A549 (cell line): ENCODE data around the gene CNP. TPM values are rescaled to one million over a fixed set of nuclear protein-coding genes. Genes with fewer than 3 reads are reported as not detected.

ENCODE experiments used
- ATAC-seq, 2 experiments: fragments of 200-7000 bp in 1 of 2; fragments of >200 bp in 1 of 2; cut with Nextera tagmentation in 1 of 2; cut with Tn5 transposase in 1 of 2; 3 replicates each; pipeline versions ENCODE4 v1.8.0 to v1.9.1; 2018 to 2020; ENCODE audit warnings: mild to moderate bottlenecking in 1 of 2, moderate library complexity in 1 of 2
- CTCF ChIA-PET: fragments of 300-600 bp; sonication (Branson Sonifier 250); formaldehyde crosslinking; extraction: SDS; loops from one replicate; lab custom pipeline; 2021; ENCODE audit warnings: antibody characterized with exemption, inconsistent platforms; lab: Yijun Ruan, JAX
- POLR2A ChIA-PET: fragments of 350-600 bp; formaldehyde crosslinking; extraction: SDS; loops from one replicate; lab custom pipeline; 2021; ENCODE audit warnings: antibody characterized with exemption, inconsistent platforms; lab: Yijun Ruan, JAX
- DNase-seq, 2 experiments: peaks; one replicate each; pipeline versions ENCODE4 v3.0.0 to v3.0.0-alpha.2; 2011 to 2016; ENCODE audit warnings: low read depth in 1 of 2, low spot score in 1 of 2
- FAIRE-seq: peaks from 2 replicates; lab custom pipeline; 2011; peaks lifted over from hg19 to GRCh38; lab: Jason Lieb, UNC
- H3K27ac ChIP-seq, 2 experiments: fragments of >200 bp; sonication (Bioruptor Twin); formaldehyde crosslinking; 3 replicates each; pipeline ENCODE4 v1.5.1; 2016 to 2017
- H3K4me1 ChIP-seq: fragments of >200 bp; sonication (Bioruptor Twin); formaldehyde crosslinking; 3 replicates; pipeline ENCODE4 v1.6.1; 2016
- H3K4me2 ChIP-seq: fragments of >200 bp; sonication (Bioruptor Twin); formaldehyde crosslinking; 3 replicates; pipeline ENCODE4 v1.6.1; 2016
- H3K4me3 ChIP-seq: fragments of >200 bp; sonication (Bioruptor Twin); formaldehyde crosslinking; 3 replicates; pipeline ENCODE4 v1.5.1; 2016
- H3K9me3 ChIP-seq: fragments of >200 bp; sonication (Bioruptor Twin); formaldehyde crosslinking; 3 replicates; pipeline ENCODE4 v1.6.1; 2016
- ATOH8 ChIP-seq: fragments of 250-450 bp; sonication (Bioruptor Pico); IDR thresholded peaks from 2 replicates; pipeline ENCODE4 v1.5.0; 2020; ENCODE audit warnings: low read depth, mild to moderate bottlenecking, moderate library complexity
- ELK1 ChIP-seq: fragments of 150-350 bp; IDR thresholded peaks from 2 replicates; pipeline ENCODE4 v1.6.1; 2014; ENCODE audit warnings: low read depth, mild to moderate bottlenecking, low read length
- JUN ChIP-seq, 2 experiments: fragments of >200 bp; sonication (Bioruptor Twin); formaldehyde crosslinking; IDR thresholded peaks; 2 replicates in 1 of 2; 3 replicates in 1 of 2; pipeline ENCODE4 v1.6.1; 2016 to 2017
- MYC ChIP-seq: IDR thresholded peaks from 2 replicates; pipeline ENCODE4 v1.6.1; 2012; ENCODE audit warnings: mild to moderate bottlenecking, inconsistent platforms, low read length, improper control_type of control experiment, borderline replicate concordance
- NFE2L2 ChIP-seq: fragments of 150-350 bp; conservative IDR thresholded peaks from 2 replicates; pipeline ENCODE4 v1.6.1; 2014; ENCODE audit warnings: low read length
- RAD21 ChIP-seq, 2 experiments: fragments of >200 bp in 1 of 2; sonication (Bioruptor Twin) in 1 of 2; formaldehyde crosslinking in 1 of 2; IDR thresholded peaks in 1 of 2; conservative IDR thresholded peaks in 1 of 2; 2 replicates in 1 of 2; 3 replicates in 1 of 2; pipeline ENCODE4 v1.6.1; 2012 to 2018; ENCODE audit warnings: inconsistent platforms in 1 of 2
- SMC3 ChIP-seq: fragments of >200 bp; sonication (Bioruptor Twin); formaldehyde crosslinking; IDR thresholded peaks from 3 replicates; pipeline ENCODE4 v1.6.1; 2018; ENCODE audit warnings: inconsistent platforms
- SREBF2 ChIP-seq: fragments of 450-650 bp; IDR thresholded peaks from 2 replicates; pipeline ENCODE4 v1.6.1; 2014; ENCODE audit warnings: mild to moderate bottlenecking, moderate library complexity
- TFCP2L1 ChIP-seq: fragments of 250-450 bp; sonication (Bioruptor Pico); IDR thresholded peaks from 2 replicates; pipeline ENCODE4 v1.5.0; 2021; ENCODE audit warnings: mild to moderate bottlenecking
- USF2 ChIP-seq: fragments of 450-650 bp; IDR thresholded peaks from 2 replicates; pipeline ENCODE4 v1.6.1; 2014; ENCODE audit warnings: antibody characterized with exemption
- ZSCAN20 ChIP-seq: fragments of 250-450 bp; sonication (Bioruptor Pico); IDR thresholded peaks from 2 replicates; pipeline ENCODE4 v1.8.0; 2022; ENCODE audit warnings: mild to moderate bottlenecking, moderate library complexity
- WGBS: methylation state at CpG from one replicate; pipeline ENCODE4 v1.1.6; 2017; ENCODE audit errors: missing lambda C conversion rate; 5-methylcytosine and 5-hydroxymethylcytosine counted together
- polyA plus RNA-seq, 4 experiments: library from polyadenylated mRNA; depleted of rRNA in 3 of 4; stranded (reverse); fragments of >200 nt; fragmentation: RNase III in 1 of 4; extraction: RNeasy Plus Mini Kit Qiagen cat#74134 plus additional on column Dnase treatment in 1 of 4; gene quantifications; 2 replicates in 3 of 4; 3 replicates in 1 of 4; pipeline ENCODE4 v1.2.3, GENCODE V29; 2011 to 2017
- TF ChIP-seq, protein P1 (sequence below): fragments of 250-450 bp; sonication (Bioruptor Pico); IDR thresholded peaks from 2 replicates; pipeline ENCODE4 v1.5.0; 2021; ENCODE audit warnings: mild to moderate bottlenecking, moderate library complexity, borderline replicate concordance
- TF ChIP-seq, protein P2 (sequence below): fragments of 200-600 bp; sonication (generic); IDR thresholded peaks from 2 replicates; pipeline ENCODE4 v1.6.1; 2016; ENCODE audit warnings: antibody characterized with exemption, mild to moderate bottlenecking, moderate library complexity

CNP gene
- polyA plus RNA-seq, 2 of the 4 experiments (the other 2 are of a cell fraction) = 38.6 to 113 TPM

DNA sequence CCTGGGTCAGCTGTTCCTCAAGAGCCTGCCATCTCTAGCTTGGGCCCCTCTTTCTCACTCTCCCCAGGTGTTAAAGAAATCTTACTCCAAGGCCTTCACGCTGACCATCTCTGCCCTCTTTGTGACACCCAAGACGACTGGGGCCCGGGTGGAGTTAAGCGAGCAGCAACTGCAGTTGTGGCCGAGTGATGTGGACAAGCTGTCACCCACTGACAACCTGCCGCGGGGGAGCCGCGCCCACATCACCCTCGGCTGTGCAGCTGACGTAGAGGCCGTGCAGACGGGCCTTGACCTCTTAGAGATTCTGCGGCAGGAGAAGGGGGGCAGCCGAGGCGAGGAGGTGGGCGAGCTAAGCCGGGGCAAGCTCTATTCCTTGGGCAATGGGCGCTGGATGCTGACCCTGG is 6.8 kb downstream of the CNP start:
- Histone ChIP-seq H3K4me3 (no peak overlapping the region), H3K9me3 (no peaks in the 10 kb centered on the region), H3K4me2 (no peak overlapping the region), H3K4me1 (0 out of 3 replicates have a peak, but pooled peaks cover 7% of the 10 kb centered on the region), H3K27ac (no peak overlapping the region)
- ATAC-seq (no peak), DNase-seq (no peak), FAIRE-seq (no peak)
- TF ChIP-seq ZSCAN20 (CRISPR knock-in tag) (no peak), JUN (IDR thresholded peaks at IDR 0.05) (0 out of 5 replicates have a peak, but pooled peaks of 1 of the 2 experiments have one; percentile 2), SREBF2 (no peak)
- ChIA-PET CTCF (interaction anchor here (0.6 to 29.5 kb wide), 10 partner anchors 9 to 432 kb away, joined by 3 to 378 read pairs (median 6); partner anchors contain the start of genes CNP, DNAJC7, KCNH4 and NKIRAS2), POLR2A (interaction anchor here (1.1 kb wide), 1 partner anchor 38 kb away, joined by 4 read pairs; no protein-coding TSS in a partner anchor)
- WGBS = 85% methylated on average over 15 of the region's 19 CpGs

GRCh38 chr17:41974031-41974430 is 7.4 kb downstream of the CNP start:
- no peak overlapping the region for H3K27ac ChIP-seq
- WGBS = 79% methylated on average over 6 of the region's 6 CpGs
- H3K4me3 ChIP-seq = no peak overlapping the region
- TF ChIP-seq, protein P1, sequence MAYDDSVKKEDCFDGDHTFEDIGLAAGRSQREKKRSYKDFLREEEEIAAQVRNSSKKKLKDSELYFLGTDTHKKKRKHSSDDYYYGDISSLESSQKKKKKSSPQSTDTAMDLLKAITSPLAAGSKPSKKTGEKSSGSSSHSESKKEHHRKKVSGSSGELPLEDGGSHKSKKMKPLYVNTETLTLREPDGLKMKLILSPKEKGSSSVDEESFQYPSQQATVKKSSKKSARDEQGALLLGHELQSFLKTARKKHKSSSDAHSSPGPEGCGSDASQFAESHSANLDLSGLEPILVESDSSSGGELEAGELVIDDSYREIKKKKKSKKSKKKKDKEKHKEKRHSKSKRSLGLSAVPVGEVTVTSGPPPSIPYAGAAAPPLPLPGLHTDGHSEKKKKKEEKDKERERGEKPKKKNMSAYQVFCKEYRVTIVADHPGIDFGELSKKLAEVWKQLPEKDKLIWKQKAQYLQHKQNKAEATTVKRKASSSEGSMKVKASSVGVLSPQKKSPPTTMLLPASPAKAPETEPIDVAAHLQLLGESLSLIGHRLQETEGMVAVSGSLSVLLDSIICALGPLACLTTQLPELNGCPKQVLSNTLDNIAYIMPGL (CRISPR knock-in tag) = no peak
- no peak for TF ChIP-seq TFCP2L1 (CRISPR knock-in tag)
- no peak for TF ChIP-seq ELK1
- TF ChIP-seq, protein P2, sequence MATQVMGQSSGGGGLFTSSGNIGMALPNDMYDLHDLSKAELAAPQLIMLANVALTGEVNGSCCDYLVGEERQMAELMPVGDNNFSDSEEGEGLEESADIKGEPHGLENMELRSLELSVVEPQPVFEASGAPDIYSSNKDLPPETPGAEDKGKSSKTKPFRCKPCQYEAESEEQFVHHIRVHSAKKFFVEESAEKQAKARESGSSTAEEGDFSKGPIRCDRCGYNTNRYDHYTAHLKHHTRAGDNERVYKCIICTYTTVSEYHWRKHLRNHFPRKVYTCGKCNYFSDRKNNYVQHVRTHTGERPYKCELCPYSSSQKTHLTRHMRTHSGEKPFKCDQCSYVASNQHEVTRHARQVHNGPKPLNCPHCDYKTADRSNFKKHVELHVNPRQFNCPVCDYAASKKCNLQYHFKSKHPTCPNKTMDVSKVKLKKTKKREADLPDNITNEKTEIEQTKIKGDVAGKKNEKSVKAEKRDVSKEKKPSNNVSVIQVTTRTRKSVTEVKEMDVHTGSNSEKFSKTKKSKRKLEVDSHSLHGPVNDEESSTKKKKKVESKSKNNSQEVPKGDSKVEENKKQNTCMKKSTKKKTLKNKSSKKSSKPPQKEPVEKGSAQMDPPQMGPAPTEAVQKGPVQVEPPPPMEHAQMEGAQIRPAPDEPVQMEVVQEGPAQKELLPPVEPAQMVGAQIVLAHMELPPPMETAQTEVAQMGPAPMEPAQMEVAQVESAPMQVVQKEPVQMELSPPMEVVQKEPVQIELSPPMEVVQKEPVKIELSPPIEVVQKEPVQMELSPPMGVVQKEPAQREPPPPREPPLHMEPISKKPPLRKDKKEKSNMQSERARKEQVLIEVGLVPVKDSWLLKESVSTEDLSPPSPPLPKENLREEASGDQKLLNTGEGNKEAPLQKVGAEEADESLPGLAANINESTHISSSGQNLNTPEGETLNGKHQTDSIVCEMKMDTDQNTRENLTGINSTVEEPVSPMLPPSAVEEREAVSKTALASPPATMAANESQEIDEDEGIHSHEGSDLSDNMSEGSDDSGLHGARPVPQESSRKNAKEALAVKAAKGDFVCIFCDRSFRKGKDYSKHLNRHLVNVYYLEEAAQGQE = no peak
- TF ChIP-seq MYC = no peak
- no peak for TF ChIP-seq RAD21 (conservative IDR thresholded peaks at IDR 0.05 in 1 of 2, IDR thresholded peaks at IDR 0.05 in 1 of 2)
- TF ChIP-seq NFE2L2 = no peak
- no peak for TF ChIP-seq SMC3
- no peak for TF ChIP-seq ATOH8 (CRISPR knock-in tag)
- TF ChIP-seq USF2 = no peak
- TF ChIP-seq, all 56 proteins: peak for 0
- DNase-seq (no peak), FAIRE-seq (no peak), ATAC-seq (no peak)
- ChIA-PET CTCF (interaction anchor here (1.0 to 29.5 kb wide), 6 partner anchors 9 to 156 kb away, joined by 3 to 378 read pairs (median 10); partner anchors contain the start of genes CNP, DNAJC7 and NKIRAS2), POLR2A (interaction anchor here (1.0 kb wide), 1 partner anchor 44 kb away, joined by 3 read pairs; no protein-coding TSS in a partner anchor)
- Histone ChIP-seq H3K9me3 (no peaks in the 10 kb centered on the region), H3K4me2 (no peak overlapping the region), H3K4me1 (0 out of 3 replicates have a peak, but pooled peaks cover 7% of the 10 kb centered on the region)
